HG03439 (cell line): ENCODE measurements around the gene FAT1.

Source experiments
- ATAC-seq: cut with Tn5 transposase; IDR thresholded peaks from one replicate; pipeline ENCODE4 v1.9.1; 2021; ENCODE audit warnings: mild to moderate bottlenecking, moderate library complexity; ENCODE audit not compliant: unreplicated experiment

The FAT1 gene

DNA sequence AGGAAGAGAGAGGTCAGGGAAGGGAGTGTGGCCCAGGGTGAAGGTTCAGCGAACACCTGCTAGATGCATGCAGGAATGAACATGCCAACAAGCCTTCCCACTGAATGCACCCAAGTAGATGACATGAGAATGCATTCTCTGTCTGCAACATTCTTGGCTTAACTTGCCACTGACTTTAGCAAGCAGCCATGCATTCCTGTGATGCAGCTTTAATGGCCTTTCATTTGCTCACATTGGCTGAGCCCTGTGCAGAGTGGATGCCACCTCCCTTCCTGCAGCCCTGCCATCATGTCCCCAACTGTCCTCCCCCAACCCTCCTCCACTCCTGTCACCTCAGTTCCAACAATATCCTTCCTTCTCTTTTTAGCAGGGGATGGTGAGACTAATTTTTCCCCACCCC is 143.0 kb downstream of the FAT1 start:
- no peak for ATAC-seq

DNA sequence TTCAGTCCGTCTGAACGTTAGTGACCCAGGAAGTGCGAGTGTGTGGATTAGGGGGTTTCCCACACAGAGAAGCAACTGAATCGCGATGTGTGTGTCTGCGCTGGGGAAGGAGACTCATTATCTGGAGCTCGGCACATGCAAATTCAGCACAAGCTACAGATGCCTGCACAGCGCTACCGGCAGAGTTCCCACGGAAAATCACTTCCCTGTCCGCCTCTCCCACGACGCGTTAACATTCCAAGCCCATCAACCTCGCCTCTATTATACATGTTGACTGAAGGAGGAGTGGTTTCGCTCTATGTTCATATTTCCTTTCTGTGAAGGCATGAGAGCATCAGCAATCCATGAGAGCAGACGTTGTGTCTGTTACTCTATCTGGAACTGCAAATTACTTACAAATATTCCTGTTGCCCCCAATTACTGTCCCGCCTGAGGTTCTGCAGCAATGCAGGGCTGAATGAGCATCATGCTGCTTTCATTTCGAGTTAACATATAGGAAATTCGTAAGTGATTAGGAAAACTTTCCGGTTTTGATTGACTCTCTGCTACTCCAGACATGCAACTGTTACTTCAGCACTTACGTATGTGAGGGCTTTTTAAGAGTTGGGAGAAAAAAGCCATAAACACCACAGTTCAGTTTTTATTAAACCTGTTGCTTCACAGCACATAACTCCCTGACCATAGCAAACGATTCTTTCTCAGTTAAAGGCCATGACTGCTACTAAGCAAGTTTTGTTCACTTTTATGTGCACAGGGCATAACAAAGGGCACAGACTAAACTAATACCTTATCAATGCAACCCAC is 153.3 kb downstream of the FAT1 start:
- ATAC-seq: no peak

GRCh38 chr4:186569533-186570192 is 154.0 kb downstream of the FAT1 start:
- ATAC-seq: no peak

DNA sequence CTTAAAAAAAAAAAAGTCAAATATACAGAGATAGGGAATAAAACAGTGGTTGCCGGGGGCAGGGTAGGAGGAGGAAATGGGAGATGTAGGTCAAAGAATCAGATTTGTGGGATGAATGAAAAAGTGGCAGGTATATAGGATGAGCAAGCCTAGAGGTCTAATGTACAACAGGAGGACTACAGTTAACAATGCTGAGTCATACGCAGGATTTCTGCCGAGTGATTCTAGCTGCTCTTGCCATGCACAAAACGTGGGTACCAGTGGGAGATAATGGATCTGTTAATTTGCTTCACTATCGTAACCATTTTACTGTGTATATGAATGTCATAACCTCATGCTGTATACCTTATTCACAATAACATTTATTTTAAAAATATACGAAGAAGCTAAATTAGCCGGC is 157.6 kb downstream of the FAT1 start:
- no peak for ATAC-seq

DNA sequence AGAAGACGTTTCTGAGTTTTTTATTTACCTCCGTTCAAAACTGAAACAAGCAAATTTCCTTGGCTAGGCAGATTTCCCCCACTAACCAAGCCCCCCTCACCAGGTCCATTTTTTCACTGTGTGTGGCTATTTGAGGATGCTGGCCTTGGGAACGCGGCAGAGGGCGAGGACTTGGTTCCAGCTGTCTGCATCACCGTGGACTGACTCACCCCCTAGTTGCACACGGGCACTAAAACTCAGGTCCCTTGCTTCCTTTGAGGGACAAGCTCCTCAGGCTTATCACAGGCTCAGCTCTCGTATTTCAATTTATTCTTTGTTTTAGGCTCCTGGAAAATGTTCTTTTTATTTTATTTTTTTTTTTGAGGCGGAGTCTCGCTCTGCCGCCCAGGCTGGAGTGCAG is 159.9 kb downstream of the FAT1 start:
- ATAC-seq: no peak

GRCh38 chr4:186561748-186562147 is 161.9 kb downstream of the FAT1 start:
- no peak for ATAC-seq

- ATAC-seq: no peak
Measured at GRCh38 chr4:186560647-186561046, 163.0 kb downstream of the FAT1 start.

- no peak for ATAC-seq
Measured at GRCh38 chr4:186557486-186557885, 166.2 kb downstream of the FAT1 start.

DNA sequence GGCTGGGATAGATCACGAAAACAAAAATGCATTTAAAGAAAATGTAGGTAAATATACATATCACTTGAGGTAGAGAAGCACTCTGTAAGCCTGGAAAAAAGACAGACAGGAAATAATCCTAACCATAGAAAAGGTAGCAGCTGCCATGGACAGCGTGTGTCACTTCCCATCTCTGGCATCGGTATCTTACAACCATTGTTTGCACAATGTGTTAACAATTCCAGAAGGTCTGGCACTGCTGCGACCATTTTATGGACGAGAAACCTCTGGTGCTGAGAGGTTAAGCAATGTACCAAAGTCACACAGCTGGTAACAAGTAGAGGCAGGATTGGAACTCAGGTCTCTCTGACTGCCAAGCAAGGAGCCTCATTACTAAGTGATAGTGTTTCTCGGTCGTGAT is 166.6 kb downstream of the FAT1 start:
- ATAC-seq: no peak

GRCh38 chr4:186554914-186555827 is 168.5 kb downstream of the FAT1 start, which contains the start of gene MTNR1A:
TSS of gene MTNR1A (minus strand) at chr4:186555567. CDS start at chr4:186555365, 202 bp downstream.
- no peak for ATAC-seq

GRCh38 chr4:186554539-186554913 is 169.1 kb downstream of the FAT1 start:
- ATAC-seq: no peak

DNA sequence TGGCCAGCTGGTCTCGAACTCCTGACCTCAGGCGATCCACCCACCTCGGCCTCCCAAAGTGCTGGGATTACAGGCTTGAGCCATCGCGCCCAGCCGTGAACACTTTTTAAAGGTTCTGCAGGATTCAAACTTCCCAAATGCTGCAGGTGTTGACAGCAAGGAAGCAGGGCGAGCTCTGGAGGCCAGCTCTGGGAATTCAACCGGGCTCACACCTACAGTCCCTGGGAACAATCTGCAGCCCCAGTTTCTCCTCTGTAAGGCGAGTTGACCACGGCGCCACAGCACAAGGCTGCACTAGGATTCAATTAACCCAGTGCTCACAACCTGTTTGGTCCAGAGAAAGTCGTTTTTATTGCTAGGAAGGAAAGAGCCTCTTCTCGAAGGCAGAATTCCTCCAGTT is 169.9 kb downstream of the FAT1 start:
- ATAC-seq: no peak

DNA sequence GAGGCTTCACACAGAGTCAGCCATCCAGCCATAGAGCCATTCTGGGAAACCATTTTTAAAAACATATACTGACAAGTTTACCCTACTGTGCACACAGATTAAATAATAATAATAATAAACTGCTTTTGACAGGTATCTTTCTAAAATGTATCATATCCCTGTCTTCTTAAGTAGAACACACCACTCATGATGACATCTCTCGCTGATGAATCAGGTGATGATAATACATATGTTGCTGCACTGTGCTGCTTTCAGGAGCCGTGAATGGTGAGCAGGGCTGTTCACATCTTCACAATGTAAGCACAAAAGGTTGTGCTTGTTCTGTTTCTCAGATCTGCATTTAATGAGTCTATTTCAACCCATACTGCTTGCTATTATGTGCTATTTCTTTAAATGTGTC is 171.8 kb downstream of the FAT1 start:
- ATAC-seq: no peak

DNA sequence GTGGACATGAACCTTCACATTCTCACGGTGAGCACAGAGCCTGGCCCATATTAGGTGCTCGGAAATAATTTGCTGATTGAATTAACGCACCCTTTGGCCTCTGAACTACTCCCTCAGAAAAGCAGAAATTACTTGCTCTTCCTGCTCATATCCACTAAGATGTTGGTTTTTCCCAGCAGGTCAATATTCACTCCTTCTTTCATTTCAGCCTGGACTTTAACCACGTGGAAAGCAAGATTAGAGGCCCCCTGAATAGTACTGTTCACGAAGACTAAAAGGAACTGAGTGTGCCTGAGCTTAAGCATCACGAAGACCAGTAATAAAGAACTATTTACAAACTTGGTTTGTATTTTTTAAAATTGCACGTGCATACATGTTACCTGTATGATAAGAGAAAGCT is 178.2 kb downstream of the FAT1 start:
- no peak for ATAC-seq

GRCh38 chr4:186543206-186543605 is 180.4 kb downstream of the FAT1 start:
- no peak for ATAC-seq

DNA sequence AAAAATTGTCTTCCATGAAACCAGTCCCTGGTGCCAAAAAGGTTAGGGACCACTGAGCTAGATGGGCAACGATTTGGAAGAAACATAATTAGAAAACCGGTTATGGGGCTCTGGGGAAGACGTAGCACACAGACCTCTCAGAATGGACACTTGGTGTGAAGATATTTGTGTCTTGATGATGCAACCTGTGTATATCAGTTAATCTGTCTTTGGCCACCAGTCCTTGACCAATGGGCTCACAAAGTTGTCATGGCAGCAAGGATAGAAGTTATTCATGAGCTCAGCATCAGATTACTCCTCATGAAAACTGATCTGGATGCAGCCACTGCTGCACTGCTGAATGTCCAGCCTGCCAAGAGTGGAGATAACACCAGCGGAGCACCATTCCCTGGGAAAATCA is 181.9 kb downstream of the FAT1 start:
- ATAC-seq: no peak

- ATAC-seq: no peak
Measured at GRCh38 chr4:186537843-186538521, 185.7 kb downstream of the FAT1 start.
